Measurements from ENCODE around the gene DENND11.

DENND11 gene

DNA sequence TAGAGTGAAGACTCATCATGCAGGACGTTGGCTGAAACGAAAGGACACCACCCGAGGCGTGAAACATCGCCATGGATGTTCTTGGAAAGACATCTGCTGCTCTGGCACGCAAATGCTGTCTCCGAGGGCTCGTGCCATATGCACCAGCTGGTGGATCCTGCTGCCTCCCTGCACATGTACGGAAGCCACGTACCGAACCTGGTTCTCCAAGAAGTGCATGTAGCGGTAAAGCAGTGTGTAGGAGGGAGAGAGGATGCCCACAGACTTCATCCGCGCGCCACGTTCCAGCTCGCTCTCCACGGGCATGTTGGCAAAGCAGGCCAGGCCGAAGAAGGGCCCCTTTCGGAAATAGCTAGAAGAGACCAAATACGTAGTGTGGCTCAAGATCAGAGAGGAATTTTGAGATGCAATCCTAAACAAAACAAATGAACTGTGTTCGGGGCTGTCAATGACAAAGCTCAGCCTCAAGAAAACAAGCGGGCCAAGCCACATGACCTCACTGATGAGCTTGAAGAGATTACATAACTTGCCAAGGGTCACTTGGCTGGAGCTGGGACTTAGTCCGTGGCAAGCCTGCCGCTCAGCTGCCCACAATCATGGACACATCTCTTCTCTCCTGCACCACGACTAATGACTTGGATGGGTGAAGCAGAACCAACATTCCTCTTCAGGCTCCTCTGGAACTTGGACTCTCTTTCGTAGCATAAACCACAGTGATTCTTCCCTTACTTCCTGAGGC, 16.5 kb downstream of the DENND11 start:
- Mint-ChIP-seq H3K9me3 (no peaks in the 10 kb centered on the region), H3K36me3 (ENCODE audit: low read depth) (peaks cover 48% of the 10 kb centered on the region), H3K27me3 (ENCODE audit: low read depth) (no peaks in the 10 kb centered on the region), H3K4me1 (ENCODE audit: low read depth) (peaks cover 6% of the 10 kb centered on the region), H3K27ac (no peak overlapping the region), H3K4me3 (no peak overlapping the region)
- no peak for DNase-seq (ENCODE audit: low spot score)

DNA sequence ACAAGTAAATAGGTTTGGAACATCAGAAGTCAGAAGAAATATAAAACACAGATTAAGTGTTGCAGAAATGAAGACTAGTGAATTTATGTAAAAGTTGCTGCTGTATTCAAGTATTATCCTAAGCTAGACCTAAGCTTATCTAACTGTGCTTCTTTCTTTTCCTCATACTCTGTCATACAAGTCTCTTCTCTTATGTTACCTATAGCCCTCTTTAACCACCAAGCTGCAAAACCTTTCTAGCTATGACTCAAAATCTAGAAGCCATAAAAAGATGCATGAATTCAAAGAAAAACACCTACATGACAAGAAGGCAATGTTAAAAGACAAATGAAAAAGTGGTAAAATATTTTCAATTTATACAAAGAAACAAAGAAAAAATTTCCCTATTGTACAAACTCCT, 23.0 kb downstream of the DENND11 start:
- peaks cover 40% of the 10 kb centered on the region for H3K36me3 Mint-ChIP-seq (ENCODE audit: low read depth)
- no peak for DNase-seq (ENCODE audit: low spot score)
- H3K4me3 Mint-ChIP-seq = peak overlapping the region; percentile 27
- peak overlapping the region; percentile 6 for H3K27ac Mint-ChIP-seq
- H3K4me1 Mint-ChIP-seq (ENCODE audit: low read depth) = peaks cover 36% of the 10 kb centered on the region
- H3K9me3 Mint-ChIP-seq = no peaks in the 10 kb centered on the region
- H3K27me3 Mint-ChIP-seq (ENCODE audit: low read depth) = no peaks in the 10 kb centered on the region

DNA sequence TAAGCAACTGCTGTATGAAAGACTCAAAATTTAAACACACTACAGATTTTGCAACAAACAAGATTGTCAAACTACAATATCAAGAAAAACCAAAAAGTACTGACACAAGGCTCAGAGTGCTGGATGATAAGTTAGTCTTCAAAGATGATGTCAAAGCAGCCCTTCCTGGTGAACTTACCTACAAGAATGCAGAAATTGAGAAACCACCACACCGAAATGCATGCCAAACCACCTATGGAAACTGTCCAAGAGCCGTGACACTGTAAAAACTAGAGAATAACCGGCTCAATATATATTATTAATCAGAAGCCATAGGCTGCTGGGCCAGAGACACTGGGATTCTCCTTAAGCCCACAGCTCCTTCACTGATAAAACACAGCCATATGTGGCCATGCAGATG, 25.3 kb downstream of the DENND11 start:
- Mint-ChIP-seq H3K27me3 (ENCODE audit: low read depth) (no peaks in the 10 kb centered on the region), H3K4me1 (ENCODE audit: low read depth) (peaks cover 36% of the 10 kb centered on the region), H3K4me3 (peak overlapping the region; percentile 21), H3K9me3 (peaks cover 4% of the 10 kb centered on the region), H3K27ac (peak overlapping the region; percentile 55), H3K36me3 (ENCODE audit: low read depth) (peaks cover 46% of the 10 kb centered on the region)
- DNase-seq (ENCODE audit: low spot score) = no peak

DNA sequence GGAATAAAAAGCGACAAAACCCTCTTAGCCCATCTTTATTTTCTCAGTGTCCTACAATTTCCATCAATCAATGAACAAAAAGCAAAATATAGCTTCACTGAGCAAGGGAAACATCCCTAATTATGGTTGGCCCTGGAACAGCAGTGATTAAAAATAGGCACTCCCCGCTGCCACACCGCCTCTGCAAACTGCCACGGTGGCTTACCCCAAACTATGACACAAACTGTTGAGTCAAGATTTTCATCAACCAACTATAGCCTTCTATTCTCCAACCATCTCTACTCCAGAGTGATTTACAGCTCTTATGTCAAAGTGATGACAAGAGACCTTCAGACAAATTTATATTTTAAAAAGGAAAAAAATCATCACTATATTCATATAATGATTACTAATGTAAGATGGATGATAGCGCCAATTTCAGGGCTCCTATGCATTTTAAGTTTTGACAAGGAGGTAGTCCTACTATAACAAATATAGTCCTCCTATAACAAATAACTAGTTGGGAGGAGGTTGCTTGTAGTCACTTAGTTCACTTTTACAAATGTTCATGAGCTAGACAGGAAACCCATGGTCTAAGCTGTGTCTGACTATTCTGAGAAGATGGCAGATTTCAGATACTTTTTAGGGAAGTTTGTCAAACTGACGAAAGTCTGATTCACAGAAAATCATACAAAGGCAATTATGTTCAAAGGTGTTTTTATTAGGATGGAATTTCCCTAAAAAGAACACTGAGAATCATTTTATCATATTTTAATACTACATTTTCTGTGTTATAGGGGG, 26.3 kb downstream of the DENND11 start:
- H3K4me3 Mint-ChIP-seq = peak overlapping the region; percentile 52
- peak; percentile 40 for DNase-seq (ENCODE audit: low spot score)

DNA sequence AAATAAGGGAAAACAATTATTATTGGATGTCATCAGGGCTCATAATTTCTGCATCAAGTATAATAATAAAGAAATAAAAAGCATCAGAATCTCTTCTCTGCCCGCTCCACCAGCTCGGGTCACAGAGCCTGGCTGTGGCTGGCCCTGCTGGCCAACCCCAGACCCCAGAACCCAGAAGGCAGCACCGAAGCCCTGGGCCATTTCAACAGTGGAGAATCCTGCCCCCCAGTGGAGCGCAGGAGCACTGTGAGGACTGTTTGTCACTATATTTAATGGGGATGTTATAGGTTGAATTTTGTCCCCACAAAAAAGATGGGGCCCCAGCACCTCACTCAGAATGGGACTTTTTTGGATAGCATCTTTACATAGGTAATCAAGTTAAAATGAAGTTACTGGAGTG, 27.3 kb downstream of the DENND11 start:
- H3K36me3 Mint-ChIP-seq (ENCODE audit: low read depth) = peaks cover 34% of the 10 kb centered on the region
- no peak overlapping the region for H3K4me3 Mint-ChIP-seq
- no peak for DNase-seq (ENCODE audit: low spot score)
- no peaks in the 10 kb centered on the region for H3K27me3 Mint-ChIP-seq (ENCODE audit: low read depth)
- peaks cover 31% of the 10 kb centered on the region for H3K4me1 Mint-ChIP-seq (ENCODE audit: low read depth)
- H3K27ac Mint-ChIP-seq = no peak overlapping the region
- peaks cover 4% of the 10 kb centered on the region for H3K9me3 Mint-ChIP-seq

More for the DNA sequence above, 26.3 kb downstream of the DENND11 start:
- Mint-ChIP-seq H3K27ac (peak overlapping the region; percentile 77), H3K36me3 (ENCODE audit: low read depth) (peaks cover 41% of the 10 kb centered on the region), H3K9me3 (peaks cover 4% of the 10 kb centered on the region), H3K27me3 (ENCODE audit: low read depth) (no peaks in the 10 kb centered on the region), H3K4me1 (ENCODE audit: low read depth) (peaks cover 36% of the 10 kb centered on the region)

DNA sequence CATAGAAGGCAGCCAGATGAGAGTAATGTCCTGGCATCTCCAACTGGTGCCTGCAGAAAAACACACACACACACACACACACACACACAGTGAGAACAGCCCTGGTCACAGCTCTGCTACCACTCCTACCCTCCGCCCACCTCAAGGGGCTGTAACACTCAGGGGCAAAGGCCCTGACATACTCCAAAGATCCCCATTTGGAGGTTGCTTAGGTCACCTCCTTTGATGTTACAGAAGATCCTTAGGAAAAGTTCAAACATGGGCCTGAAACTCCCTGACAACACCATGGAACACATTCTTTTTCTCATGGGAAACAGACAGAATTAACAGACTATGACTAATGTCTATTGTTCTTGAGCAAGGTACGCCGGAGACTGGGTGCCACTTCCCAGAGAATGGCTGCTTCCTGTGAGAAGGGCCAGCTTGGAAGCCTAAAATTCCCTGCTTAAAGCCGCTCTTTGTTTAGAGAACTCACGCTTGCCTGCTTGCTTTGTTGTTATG, 27.7 kb downstream of the DENND11 start:
- peaks cover 31% of the 10 kb centered on the region for H3K4me1 Mint-ChIP-seq (ENCODE audit: low read depth)
- H3K9me3 Mint-ChIP-seq = peaks cover 4% of the 10 kb centered on the region
- no peaks in the 10 kb centered on the region for H3K27me3 Mint-ChIP-seq (ENCODE audit: low read depth)
- H3K4me3 Mint-ChIP-seq = no peak overlapping the region
- H3K36me3 Mint-ChIP-seq (ENCODE audit: low read depth) = peaks cover 34% of the 10 kb centered on the region
- no peak overlapping the region for H3K27ac Mint-ChIP-seq
- DNase-seq (ENCODE audit: low spot score) = no peak

DNA sequence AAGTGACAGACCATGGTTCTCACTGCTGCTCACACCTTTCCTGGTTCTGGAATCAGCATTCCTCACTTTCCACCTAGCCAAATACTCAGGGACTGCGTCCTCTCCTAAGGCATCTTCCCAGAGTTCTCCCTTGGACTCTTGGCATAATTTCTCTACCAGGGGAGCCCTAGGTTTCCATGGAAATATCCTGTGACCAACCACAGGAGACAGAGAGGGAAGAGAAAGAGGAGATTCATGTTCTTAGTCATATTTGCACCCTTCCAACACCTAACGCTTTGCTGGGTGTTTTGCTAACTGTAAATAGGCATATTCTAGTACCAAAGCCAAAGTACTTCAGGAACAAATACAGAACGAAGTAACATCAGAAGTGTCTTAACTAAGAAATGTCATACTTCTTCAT, 28.6 kb downstream of the DENND11 start:
- Mint-ChIP-seq H3K9me3 (peaks cover 4% of the 10 kb centered on the region), H3K27ac (no peak overlapping the region), H3K27me3 (ENCODE audit: low read depth) (no peaks in the 10 kb centered on the region), H3K4me1 (ENCODE audit: low read depth) (peaks cover 23% of the 10 kb centered on the region), H3K4me3 (no peak overlapping the region), H3K36me3 (ENCODE audit: low read depth) (peaks cover 34% of the 10 kb centered on the region)
- no peak for DNase-seq (ENCODE audit: low spot score)

DNA sequence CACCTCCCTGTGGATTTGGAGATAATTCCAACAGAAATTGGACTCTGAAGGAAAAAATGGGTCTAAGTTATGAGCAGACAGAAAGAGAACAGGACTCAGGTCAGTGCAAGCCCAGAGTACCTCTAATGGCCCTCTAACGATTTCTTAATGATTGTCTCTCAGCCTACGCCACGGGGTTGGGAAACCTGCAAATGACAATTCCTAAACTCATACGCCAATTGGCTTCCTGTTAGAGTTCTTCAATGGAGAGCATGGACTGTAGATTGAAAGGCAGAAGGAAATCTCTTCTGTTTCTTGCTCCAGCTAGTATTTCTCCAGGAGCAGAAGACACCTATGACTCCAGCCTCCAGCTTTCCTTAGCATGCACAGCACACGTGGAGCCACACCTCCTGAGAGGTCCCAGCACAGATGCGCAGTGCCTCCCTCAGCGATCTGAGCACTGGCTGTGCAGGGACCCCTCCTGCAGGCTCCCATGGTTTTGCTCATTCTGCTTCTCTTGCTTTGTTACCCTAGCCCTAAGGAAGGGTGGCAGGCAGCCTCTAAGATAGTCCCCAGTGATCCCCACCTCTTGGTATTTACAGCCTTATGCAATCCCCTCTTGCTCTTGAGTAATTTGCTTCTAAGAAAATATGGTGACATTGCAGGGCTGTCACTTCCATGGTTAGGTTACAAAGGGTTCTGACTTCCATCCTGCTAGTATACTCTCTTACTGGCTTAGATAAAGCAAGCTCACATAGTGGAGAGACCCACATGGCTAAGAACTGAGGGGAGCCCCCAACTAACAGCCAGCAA, 30.1 kb downstream of the DENND11 start:
- no peaks in the 10 kb centered on the region for H3K27me3 Mint-ChIP-seq (ENCODE audit: low read depth)
- H3K36me3 Mint-ChIP-seq (ENCODE audit: low read depth) = peaks cover 33% of the 10 kb centered on the region
- peaks cover 20% of the 10 kb centered on the region for H3K4me1 Mint-ChIP-seq (ENCODE audit: low read depth)
- no peak overlapping the region for H3K4me3 Mint-ChIP-seq
- DNase-seq (ENCODE audit: low spot score) = no peak
- no peak overlapping the region for H3K27ac Mint-ChIP-seq
- peaks cover 4% of the 10 kb centered on the region for H3K9me3 Mint-ChIP-seq

DNA sequence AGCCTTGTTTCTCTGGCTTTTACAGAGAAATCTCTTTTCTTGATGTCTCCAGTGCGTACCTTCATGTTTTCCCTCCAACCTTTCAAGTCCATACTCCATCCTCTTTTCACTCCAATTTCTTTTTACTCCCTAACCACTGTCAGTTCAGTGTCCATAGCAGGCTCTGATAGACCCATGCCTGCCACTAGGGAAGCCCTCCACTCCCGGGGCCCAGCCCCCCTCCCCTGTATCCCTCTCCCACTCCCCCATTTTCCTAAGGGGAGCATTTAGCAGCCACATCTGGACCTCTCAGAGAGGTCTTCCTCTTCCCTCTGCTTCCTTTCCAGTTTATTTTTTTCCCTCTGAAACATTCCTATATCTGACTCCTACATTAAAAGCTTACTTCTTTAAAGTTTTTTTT, 33.1 kb downstream of the DENND11 start:
- no peaks in the 10 kb centered on the region for H3K27me3 Mint-ChIP-seq (ENCODE audit: low read depth)
- peaks cover 32% of the 10 kb centered on the region for H3K36me3 Mint-ChIP-seq (ENCODE audit: low read depth)
- no peak for DNase-seq (ENCODE audit: low spot score)
- H3K27ac Mint-ChIP-seq = no peak overlapping the region
- no peak overlapping the region for H3K4me3 Mint-ChIP-seq
- H3K4me1 Mint-ChIP-seq (ENCODE audit: low read depth) = peaks cover under 1% of the 10 kb centered on the region
- peaks cover 4% of the 10 kb centered on the region for H3K9me3 Mint-ChIP-seq

DNA sequence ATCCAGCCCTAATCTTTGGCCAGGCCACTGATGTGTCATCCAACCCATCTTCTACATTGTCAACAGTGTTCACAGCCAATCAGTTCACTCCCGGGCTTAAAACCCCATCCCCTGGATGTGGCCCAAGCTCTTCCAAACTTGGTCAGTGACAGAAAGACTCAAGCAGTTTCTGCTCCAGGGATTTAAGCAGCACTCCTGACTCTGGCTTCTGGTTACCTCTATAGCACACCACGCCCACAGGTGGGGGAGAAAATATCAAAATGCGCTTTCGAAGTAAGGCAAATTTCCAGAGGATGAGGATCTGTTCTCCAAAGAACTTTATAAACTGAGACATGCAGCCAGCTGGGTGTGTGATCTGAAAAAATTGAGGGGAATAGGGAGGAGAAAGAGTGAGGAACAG, 35.9 kb downstream of the DENND11 start:
- no peak for DNase-seq (ENCODE audit: low spot score)
- Mint-ChIP-seq H3K9me3 (no peaks in the 10 kb centered on the region), H3K4me3 (no peak overlapping the region), H3K36me3 (ENCODE audit: low read depth) (peaks cover 27% of the 10 kb centered on the region), H3K4me1 (ENCODE audit: low read depth) (peaks cover 11% of the 10 kb centered on the region), H3K27me3 (ENCODE audit: low read depth) (no peaks in the 10 kb centered on the region), H3K27ac (peak overlapping the region; percentile 10)

DNA sequence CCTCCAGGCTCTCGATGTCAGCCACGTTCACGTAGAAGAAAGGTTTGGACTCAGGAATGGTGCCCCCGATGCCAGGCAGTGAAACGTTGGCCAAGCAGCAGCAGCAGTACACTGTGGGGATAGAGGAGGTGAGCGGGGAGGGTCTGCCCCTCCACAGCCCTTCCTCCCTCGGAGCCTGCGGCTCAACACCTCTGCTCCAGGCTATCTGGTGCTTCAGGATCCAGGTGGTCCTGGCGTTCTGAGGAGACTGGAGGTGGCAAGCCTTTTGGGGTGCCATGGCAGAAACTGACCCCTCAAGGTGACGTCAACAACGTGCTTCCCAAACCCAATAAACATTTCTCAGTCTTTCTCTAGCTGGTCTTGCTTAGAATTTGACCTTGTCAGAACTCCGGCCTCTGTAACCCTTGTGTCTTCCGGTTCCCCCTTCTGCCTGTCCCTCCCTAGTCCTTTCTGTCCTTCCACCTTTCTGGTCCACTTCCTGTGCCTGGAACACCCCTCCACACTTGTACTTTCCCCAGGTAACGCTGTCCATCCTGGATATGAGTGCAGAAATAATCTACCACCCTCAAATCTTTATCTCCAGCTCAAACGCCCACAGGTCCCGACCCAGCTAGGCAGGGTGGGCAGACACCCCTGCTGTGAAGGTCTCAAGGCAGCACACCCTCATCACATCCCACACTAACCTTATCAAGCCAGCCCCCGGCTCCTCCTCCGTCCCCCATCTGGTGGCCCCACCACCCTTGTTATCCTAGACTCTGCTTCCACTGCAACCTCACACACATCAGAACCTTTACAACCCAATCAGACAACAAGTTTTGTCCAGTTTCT, 36.5 kb downstream of the DENND11 start:
- DNase-seq (ENCODE audit: low spot score) = no peak
- H3K4me1 Mint-ChIP-seq (ENCODE audit: low read depth) = peaks cover 11% of the 10 kb centered on the region
- H3K36me3 Mint-ChIP-seq (ENCODE audit: low read depth) = peaks cover 28% of the 10 kb centered on the region
- no peaks in the 10 kb centered on the region for H3K27me3 Mint-ChIP-seq (ENCODE audit: low read depth)
- H3K9me3 Mint-ChIP-seq = no peaks in the 10 kb centered on the region
- H3K4me3 Mint-ChIP-seq = no peak overlapping the region
- H3K27ac Mint-ChIP-seq = peak overlapping the region; percentile 10

DNA sequence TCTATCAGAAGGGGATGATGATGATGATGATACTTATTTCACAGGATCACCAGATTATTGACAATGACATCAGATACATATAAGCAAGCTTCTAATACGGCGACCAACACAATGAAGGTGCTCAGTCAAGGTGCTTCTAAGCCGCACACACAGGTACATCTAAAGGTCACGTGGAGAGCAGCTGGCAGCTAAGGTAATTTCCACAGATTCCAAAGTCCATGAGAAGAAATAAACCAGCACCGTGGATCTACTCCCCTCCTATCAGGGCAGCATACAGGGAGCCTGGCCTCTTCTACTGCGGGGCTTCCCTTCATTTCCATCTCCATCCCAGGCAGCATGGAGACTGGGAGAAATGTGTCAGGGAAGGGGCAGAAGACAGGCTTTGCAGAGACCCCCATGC, 37.5 kb downstream of the DENND11 start:
- DNase-seq (ENCODE audit: low spot score) = no peak
- H3K27me3 Mint-ChIP-seq (ENCODE audit: low read depth) = no peaks in the 10 kb centered on the region
- H3K4me1 Mint-ChIP-seq (ENCODE audit: low read depth) = peaks cover 11% of the 10 kb centered on the region
- H3K27ac Mint-ChIP-seq = no peak overlapping the region
- H3K4me3 Mint-ChIP-seq = no peak overlapping the region
- no peaks in the 10 kb centered on the region for H3K9me3 Mint-ChIP-seq
- H3K36me3 Mint-ChIP-seq (ENCODE audit: low read depth) = peaks cover 32% of the 10 kb centered on the region

All from T-helper 2 cell treated with Interferon-gamma antibody and Interleukin-4, amounts not matched to agents 5 μg/mL and 100 μg/mL, for 36 hours (primary cell).